ENCODE measurements around the gene NRXN3.

GRCh38 chr14:78617735-78618134 lies 447.6 kb downstream of the NRXN3 start:
- TF ChIP-seq CTCF (IDR thresholded peaks at IDR 0.05 in 2 of 3, conservative IDR thresholded peaks at IDR 0.05 in 1 of 3; ENCODE audit: borderline replicate concordance in 1 of 3, insufficient read depth in 1 of 3, low read depth in 2 of 3, low read length in 2 of 3) (no peak), EZH2 (IDR thresholded peaks at IDR 0.05) (no peak), ZNF274 (IDR thresholded peaks at IDR 0.05; ENCODE audit: low read depth, low read length) (no peak), POLR2AphosphoS5 (IDR thresholded peaks at IDR 0.05; ENCODE audit: low read depth, low read length) (no peak), POLR2A (IDR thresholded peaks at IDR 0.05; ENCODE audit: borderline replicate concordance, extremely low read depth, insufficient read depth, insufficient read length) (no peak), ZBTB33 (IDR thresholded peaks at IDR 0.05; ENCODE audit: extremely low read depth, insufficient replicate concordance, low read length) (no peak), REST (IDR thresholded peaks at IDR 0.05; ENCODE audit: low read depth) (no peak), EGR1 (IDR thresholded peaks at IDR 0.05; ENCODE audit: low read depth) (no peak), FOSL1 (IDR thresholded peaks at IDR 0.05; ENCODE audit: low read depth) (no peak), RAD21 (IDR thresholded peaks at IDR 0.05; ENCODE audit: low read depth) (no peak), YY1 (IDR thresholded peaks at IDR 0.05; ENCODE audit: extremely low read depth, insufficient replicate concordance, low read depth, low read length) (no peak), CEBPB (IDR thresholded peaks at IDR 0.05; ENCODE audit: low read depth) (no peak), ATF3 (IDR thresholded peaks at IDR 0.05) (no peak), JUND (IDR thresholded peaks at IDR 0.05) (no peak)

Measured in HCT116 (cell line).